Prostate gland (tissue), 2 donors: Measurements from ENCODE around the gene FAM98B. TPM values are rescaled to one million over a fixed set of nuclear protein-coding genes. Genes with fewer than 3 reads are reported as not detected.

ENCODE experiments used
- DNase-seq: peaks from one replicate; pipeline ENCODE4 v3.0.0-alpha.2; 2019; ENCODE audit warnings: low spot score
- H3K27ac ChIP-seq, 2 donors: fragments of 200-600 bp; sonication (generic); 2 replicates each; pipeline ENCODE4 v1.5.1; 2017 to 2019
- H3K27me3 ChIP-seq: fragments of 200-600 bp; sonication (generic); replicated peaks from 2 replicates; pipeline ENCODE4 v1.5.1; 2019; ENCODE audit not compliant: insufficient read depth
- H3K36me3 ChIP-seq, 2 donors: fragments of 200-600 bp; sonication (generic); 1 replicate in 1 of 2; 2 replicates in 1 of 2; pipeline versions ENCODE4 v1.5.1 to v1.8.1; 2017 to 2019
- H3K4me1 ChIP-seq: fragments of 200-600 bp; sonication (generic); replicated peaks from 2 replicates; pipeline ENCODE4 v1.5.1; 2019
- H3K4me3 ChIP-seq, 2 donors: fragments of 200-600 bp; sonication (generic); 2 replicates each; pipeline ENCODE4 v1.5.1; 2017 to 2019
- H3K9me3 ChIP-seq: fragments of 200-600 bp; sonication (generic); 2 replicates; pipeline ENCODE4 v1.5.1; 2017
- CTCF ChIP-seq, 4 experiments: fragments of 200-600 bp in 2 of 4; fragments of 450-650 bp in 2 of 4; sonication (generic) in 2 of 4; IDR thresholded peaks; 1 replicate in 3 of 4; 2 replicates in 1 of 4; pipeline ENCODE4 v1.5.1; 2016 to 2019; ENCODE audit warnings: antibody characterized with exemption in 4 of 4, mild to moderate bottlenecking in 2 of 4, moderate library complexity in 2 of 4
- POLR2A ChIP-seq: fragments of 450-650 bp; IDR thresholded peaks from one replicate; pipeline ENCODE4 v1.6.1; 2016; ENCODE audit warnings: antibody characterized with exemption, mild to moderate bottlenecking
- POLR2AphosphoS5 ChIP-seq: sonication (generic); formaldehyde crosslinking; IDR thresholded peaks from one replicate; pipeline ENCODE4 v1.6.1; 2017; ENCODE audit warnings: antibody characterized with exemption
- WGBS: methylation state at CpG from one replicate; pipeline ENCODE4 v1.1.5; 2018; 5-methylcytosine and 5-hydroxymethylcytosine counted together
- intact Hi-C: fragments of 100-400 bp; cut with DNase I; formaldehyde crosslinking; loops from one replicate; pipeline ENCODE4 v1.14.2; 2022
- total RNA-seq, 2 donors: library from RNA; depleted of rRNA; stranded (reverse); fragments of >200 nt; gene quantifications; one replicate each; pipeline ENCODE4 v1.1.0, GENCODE V29; 2016

The FAM98B gene
- total RNA-seq, 2 donors from 2014 or later: 9.8 to 27.0 TPM

GRCh38 chr15:38535491-38536200, 81.7 kb downstream of the FAM98B start:
- TF ChIP-seq POLR2AphosphoS5 (no peak), CTCF (IDR thresholded peaks at IDR 0.05) (no peak), POLR2A (no peak)
- Histone ChIP-seq H3K27me3 (no peaks in the 10 kb centered on the region), H3K4me1 (no peaks in the 10 kb centered on the region), H3K27ac (no peak overlapping the region), H3K9me3 (no peaks in the 10 kb centered on the region), H3K36me3 (no peaks in the 10 kb centered on the region), H3K4me3 (no peak overlapping the region)
- intact Hi-C loops: no loop called here
- DNase-seq: no peak
- WGBS: 73% methylated on average over 8 of the region's 8 CpGs

- Histone ChIP-seq H3K4me3 (no peak overlapping the region), H3K27ac (no peak overlapping the region), H3K36me3 (no peaks in the 10 kb centered on the region), H3K9me3 (no peaks in the 10 kb centered on the region), H3K27me3 (no peaks in the 10 kb centered on the region), H3K4me1 (no peaks in the 10 kb centered on the region)
- 44% methylated on average over 3 of the region's 3 CpGs for WGBS
- TF ChIP-seq POLR2A (no peak), POLR2AphosphoS5 (no peak), CTCF (IDR thresholded peaks at IDR 0.05) (no peak)
- intact Hi-C loops: no loop called here
- DNase-seq: no peak
These were observed 82.3 kb downstream of the FAM98B start for GRCh38 chr15:38536201-38536676.

Other genes starting within 250 kb of the FAM98B start
- 10 to 100 TPM in 1 of 2 donors, 1 to 10 TPM in 1; 9.5 to 13.3 TPM for gene SPRED1, start 201.3 kb upstream of the FAM98B start, total RNA-seq
- 1 to 10 TPM in 1 of 2 donors, under 1 TPM in 1; 0.36 to 7.6 TPM for gene RASGRP1, start 110.7 kb downstream of the FAM98B start, total RNA-seq